Astrocyte of the spinal cord (primary cell): ENCODE measurements around the gene MYO5C.

Experiments
- DNase-seq: peaks from one replicate; pipeline ENCODE4 v3.0.0; 2011; ENCODE audit warnings: low read depth, low spot score
- H3K4me3 ChIP-seq: 2 replicates; pipeline ENCODE4 v1.5.1; 2011; ENCODE audit warnings: low read depth, mild to moderate bottlenecking, low read length, moderate library complexity
- in situ Hi-C: cut with HindIII; loops from 2 replicates; pipeline ENCODE4 v1.10.0; 2017; ENCODE audit warnings: low sequenced_read_pairs
- TF ChIP-seq, protein P1 (sequence below): IDR thresholded peaks from 2 replicates; pipeline ENCODE4 v1.5.1; 2012; ENCODE audit warnings: low read depth, mild to moderate bottlenecking, low read length, inconsistent platforms

MYO5C gene

DNA sequence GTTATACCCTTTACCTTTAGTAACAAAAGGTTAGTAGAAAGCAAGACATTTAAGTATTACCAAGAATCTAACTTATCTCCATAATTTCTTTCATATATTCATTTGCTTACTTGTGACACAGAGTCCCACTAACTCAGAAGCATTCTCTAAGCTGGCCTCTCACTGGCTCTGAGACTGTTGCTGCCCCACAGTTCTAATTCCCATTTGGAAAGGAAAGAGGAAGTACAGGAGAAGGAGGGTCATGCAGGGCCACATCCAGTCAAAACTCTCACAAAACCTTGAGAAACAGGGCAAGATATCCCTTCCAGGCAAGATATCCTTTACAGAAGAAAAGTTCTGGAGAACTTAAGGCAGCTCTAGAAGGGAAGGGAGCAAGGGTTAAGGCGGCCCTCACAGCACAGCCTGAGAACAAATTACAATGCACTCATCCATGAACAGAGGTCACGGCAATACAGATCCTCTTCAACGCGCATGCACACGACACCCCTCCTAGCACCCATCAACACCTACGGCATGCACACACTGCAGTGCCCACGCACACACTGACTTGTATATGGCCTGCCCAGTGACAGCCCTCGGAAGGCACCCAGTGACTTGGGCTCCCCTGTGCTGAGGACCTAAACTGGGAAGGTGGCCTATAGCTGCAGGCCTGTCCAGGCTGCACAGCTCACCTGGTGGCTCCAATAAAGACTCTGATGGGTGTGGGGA, 13.0 kb upstream of the MYO5C start:
- no peak for DNase-seq
- TF ChIP-seq, protein P1, sequence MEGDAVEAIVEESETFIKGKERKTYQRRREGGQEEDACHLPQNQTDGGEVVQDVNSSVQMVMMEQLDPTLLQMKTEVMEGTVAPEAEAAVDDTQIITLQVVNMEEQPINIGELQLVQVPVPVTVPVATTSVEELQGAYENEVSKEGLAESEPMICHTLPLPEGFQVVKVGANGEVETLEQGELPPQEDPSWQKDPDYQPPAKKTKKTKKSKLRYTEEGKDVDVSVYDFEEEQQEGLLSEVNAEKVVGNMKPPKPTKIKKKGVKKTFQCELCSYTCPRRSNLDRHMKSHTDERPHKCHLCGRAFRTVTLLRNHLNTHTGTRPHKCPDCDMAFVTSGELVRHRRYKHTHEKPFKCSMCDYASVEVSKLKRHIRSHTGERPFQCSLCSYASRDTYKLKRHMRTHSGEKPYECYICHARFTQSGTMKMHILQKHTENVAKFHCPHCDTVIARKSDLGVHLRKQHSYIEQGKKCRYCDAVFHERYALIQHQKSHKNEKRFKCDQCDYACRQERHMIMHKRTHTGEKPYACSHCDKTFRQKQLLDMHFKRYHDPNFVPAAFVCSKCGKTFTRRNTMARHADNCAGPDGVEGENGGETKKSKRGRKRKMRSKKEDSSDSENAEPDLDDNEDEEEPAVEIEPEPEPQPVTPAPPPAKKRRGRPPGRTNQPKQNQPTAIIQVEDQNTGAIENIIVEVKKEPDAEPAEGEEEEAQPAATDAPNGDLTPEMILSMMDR: no peak
- in situ Hi-C loops: no loop called here
- H3K4me3 ChIP-seq: no peak overlapping the region

DNA sequence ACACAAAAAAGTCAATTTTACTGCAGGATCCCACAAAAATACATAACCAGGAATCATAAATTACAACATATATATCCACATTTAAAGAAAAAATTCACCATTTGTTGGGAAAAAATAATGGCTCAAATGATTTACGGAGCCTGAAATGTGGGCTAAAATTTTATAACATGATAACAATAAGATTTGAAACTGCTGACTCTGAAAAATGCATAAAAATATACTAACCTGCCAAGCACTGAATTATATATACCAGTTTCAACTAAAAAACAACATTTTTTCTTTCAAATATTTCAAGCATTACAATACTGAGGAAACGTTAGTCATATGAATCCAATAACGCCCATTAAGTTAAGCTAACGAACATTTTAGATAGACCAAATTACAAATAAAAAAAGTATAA, 12.2 kb upstream of the MYO5C start:
- TF ChIP-seq, protein P1: no peak
- no peak overlapping the region for H3K4me3 ChIP-seq
- DNase-seq: no peak
- in situ Hi-C loops: no loop called here

DNA sequence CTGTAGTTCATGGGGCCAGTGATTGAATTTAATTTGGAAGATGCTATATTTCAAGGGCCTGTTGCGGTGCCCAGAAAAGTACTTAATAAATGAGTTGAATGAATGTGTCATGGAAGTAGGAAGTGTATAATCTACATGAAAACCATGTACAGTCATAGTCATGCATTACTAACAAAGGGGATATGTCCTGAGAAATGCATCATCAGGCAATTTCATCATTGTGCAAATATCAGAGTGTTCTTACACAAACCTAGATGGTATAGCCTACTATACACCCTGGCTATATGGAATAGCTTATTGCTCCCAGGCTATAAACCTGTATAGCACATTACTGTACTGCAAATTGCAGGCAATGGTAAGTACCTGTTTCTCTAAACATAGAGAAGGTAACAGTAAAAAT, 10.7 kb upstream of the MYO5C start:
- TF ChIP-seq, protein P1: no peak
- in situ Hi-C loops: no loop called here
- no peak overlapping the region for H3K4me3 ChIP-seq
- peak; percentile 35 for DNase-seq

DNA sequence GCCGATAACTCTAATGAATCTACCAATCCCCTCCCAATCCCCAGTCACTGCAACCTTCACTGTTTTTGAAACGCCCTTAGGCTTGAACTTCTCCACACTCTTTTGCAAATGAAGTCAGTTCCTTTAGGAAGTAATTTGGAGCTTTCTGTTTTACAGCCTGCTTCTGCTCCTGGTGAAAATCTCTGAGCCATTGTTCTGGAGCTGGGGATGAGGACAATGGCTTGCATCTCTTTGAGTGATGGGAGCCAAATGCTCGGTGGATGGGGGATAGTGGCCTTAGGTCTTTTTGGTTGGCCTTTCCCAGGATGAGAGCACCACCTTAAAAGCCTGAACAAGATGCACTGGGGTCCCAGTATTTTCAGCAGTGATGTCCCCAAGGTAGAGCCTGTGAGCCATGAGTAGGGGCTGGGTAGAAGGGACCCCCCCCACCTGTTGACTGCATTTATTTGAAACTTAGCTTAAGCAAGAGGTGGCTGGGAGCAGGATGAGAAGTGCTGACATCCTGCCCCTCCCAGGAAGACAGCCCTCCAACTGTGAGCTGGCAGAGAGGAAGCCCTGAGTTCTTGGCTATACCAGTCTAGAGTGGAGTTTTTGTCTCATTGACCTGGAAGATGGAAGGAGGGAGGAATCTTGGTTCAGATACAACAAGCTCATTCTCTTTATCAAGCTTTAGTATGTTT, 7.6 kb upstream of the MYO5C start:
- H3K4me3 ChIP-seq: no peak overlapping the region
- DNase-seq: no peak
- TF ChIP-seq, protein P1: no peak
- in situ Hi-C loops: no loop called here

DNA sequence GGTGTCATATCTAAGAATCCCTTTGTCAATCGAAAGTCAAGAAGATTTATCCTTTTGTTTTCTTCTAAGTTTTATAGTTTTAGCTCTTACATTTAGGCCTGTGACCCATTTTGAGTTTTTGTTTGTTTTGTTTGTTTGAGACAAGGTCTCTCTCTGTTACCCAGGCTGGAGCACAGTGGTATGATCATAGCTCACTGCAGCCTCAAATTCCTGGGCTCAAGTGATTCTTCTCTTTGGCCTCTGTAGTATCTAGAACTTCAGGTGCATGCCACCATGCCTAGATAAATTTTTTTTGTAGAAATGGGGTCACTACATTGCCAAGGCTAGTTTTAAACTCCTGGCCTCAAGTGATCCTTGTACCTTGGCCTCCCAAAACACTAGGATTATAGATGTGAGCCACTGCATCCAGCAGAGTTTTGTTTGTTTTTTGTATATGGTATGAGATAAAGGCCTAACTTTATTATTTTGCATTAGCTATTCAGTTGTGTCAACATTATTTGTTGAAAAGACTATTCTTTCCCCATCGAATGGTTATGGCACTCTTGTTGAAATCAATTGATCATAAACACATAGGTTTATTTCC, 5.8 kb upstream of the MYO5C start:
- no peak overlapping the region for H3K4me3 ChIP-seq
- in situ Hi-C loops: no loop called here
- TF ChIP-seq, protein P1: no peak
- DNase-seq: no peak

DNA sequence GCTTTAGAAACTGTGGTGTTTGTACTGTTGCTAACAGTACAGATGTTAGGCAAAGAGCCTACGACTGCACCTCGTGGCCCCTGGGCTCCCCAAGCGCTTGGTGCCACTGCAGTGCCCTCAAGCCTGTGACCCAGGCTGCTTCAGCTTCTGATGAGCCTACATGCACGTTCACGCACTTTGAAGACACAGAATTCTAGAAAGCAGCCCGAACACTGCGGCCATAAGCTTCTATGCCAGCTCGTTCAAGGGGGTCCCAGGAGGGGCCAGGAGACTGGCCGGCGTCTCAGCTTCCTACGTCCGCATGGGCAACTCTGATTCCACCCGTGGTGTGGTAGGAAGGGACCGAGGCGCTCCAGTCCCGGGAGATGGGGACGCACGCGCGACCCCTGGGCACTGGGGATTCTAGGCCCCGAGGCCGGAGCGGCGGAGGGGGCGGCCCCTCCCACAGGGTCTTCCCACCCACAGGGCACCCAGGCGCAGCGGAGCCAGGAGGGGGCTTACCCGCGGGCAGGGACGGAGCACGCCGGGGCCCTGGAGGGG, 653 bp downstream of the MYO5C start:
- in situ Hi-C loops: no loop called here
- TF ChIP-seq, protein P1: no peak
- peak overlapping the region; percentile 19 for H3K4me3 ChIP-seq
- no peak for DNase-seq
